K562 (cell line): Measurements from ENCODE around the gene GPATCH2L.

Experiments used
- AFF4 ChIP-seq: sonication (generic); formaldehyde crosslinking; IDR thresholded peaks from 2 replicates; pipeline ENCODE4 v1.8.0; 2023; ENCODE audit warnings: mild to moderate bottlenecking, missing genetic modification reagents
- CEBPZ ChIP-seq: fragments of 150-350 bp; IDR thresholded peaks from 2 replicates; pipeline ENCODE4 v1.6.1; 2014; ENCODE audit warnings: low read depth, mild to moderate bottlenecking, low read length, borderline replicate concordance
- CTCF ChIP-seq, 3 experiments: IDR thresholded peaks in 2 of 3; conservative IDR thresholded peaks in 1 of 3; 2 replicates each; pipeline ENCODE4 v1.5.1; 2011 to 2012; ENCODE audit warnings: low read length in 3 of 3, mild to moderate bottlenecking in 3 of 3, control low read depth in 2 of 3, improper control_type of control experiment in 1 of 3, inconsistent platforms in 1 of 3, low read depth in 1 of 3, mixed read lengths in 1 of 3, moderate library complexity in 1 of 3; ENCODE audit not compliant: insufficient read depth in 2 of 3
- HDAC2 ChIP-seq: fragments of 450-650 bp; IDR thresholded peaks from 2 replicates; pipeline ENCODE4 v1.6.1; 2016; ENCODE audit warnings: mild to moderate bottlenecking
- MTA1 ChIP-seq: fragments of 450-650 bp; IDR thresholded peaks from 2 replicates; pipeline ENCODE4 v1.6.1; 2017; ENCODE audit warnings: borderline replicate concordance
- ZNF586 ChIP-seq: fragments of 450-650 bp; formaldehyde crosslinking; conservative IDR thresholded peaks from 2 replicates; pipeline ENCODE4 v1.4.0; 2020; ENCODE audit warnings: mild to moderate bottlenecking, moderate library complexity
- ZNF780A ChIP-seq: fragments of 250-450 bp; sonication (Bioruptor Pico); IDR thresholded peaks from 2 replicates; pipeline ENCODE4 v1.5.0; 2021; ENCODE audit warnings: mild to moderate bottlenecking

GRCh38 chr14:76253111-76253510 lies 101.4 kb downstream of the GPATCH2L start:
- TF ChIP-seq ZNF586 (CRISPR knock-in tag) (no peak), CEBPZ (no peak), AFF4 (CRISPR knock-in tag) (no peak), HDAC2 (no peak), MTA1 (no peak), ZNF780A (CRISPR knock-in tag) (no peak), CTCF (IDR thresholded peaks at IDR 0.05 in 2 of 3, conservative IDR thresholded peaks at IDR 0.05 in 1 of 3; ENCODE audit: insufficient read depth in 2 of 3, low read depth in 1 of 3, low read length in 3 of 3) (no peak)
